DOHH2 (cell line): ENCODE measurements around the gene SH3PXD2A.

Experiments used
- H3F3A ChIP-seq: fragments of 200-600 bp; sonication (generic), shearing (Covaris generic); 2 replicates; pipeline ENCODE4 v1.6.0; 2016; ENCODE audit warnings: antibody characterized with exemption, mild to moderate bottlenecking; ENCODE audit not compliant: control insufficient read depth, insufficient read depth
- H3K27ac ChIP-seq: fragments of 200-600 bp; sonication (generic); 2 replicates; pipeline ENCODE4 v1.5.1; 2014; ENCODE audit warnings: low read depth, mild to moderate bottlenecking, low read length, moderate library complexity
- H3K27me3 ChIP-seq: fragments of 200-600 bp; sonication (generic); 2 replicates; pipeline ENCODE4 v1.6.1; 2014; ENCODE audit warnings: mild to moderate bottlenecking, low read length, mixed read lengths; ENCODE audit not compliant: control insufficient read depth
- H3K36me3 ChIP-seq: fragments of 200-600 bp; sonication (generic); 2 replicates; pipeline ENCODE4 v1.6.1; 2014; ENCODE audit warnings: mild to moderate bottlenecking, low read length, moderate library complexity, mixed read lengths; ENCODE audit not compliant: control insufficient read depth
- H3K4me1 ChIP-seq: fragments of 200-600 bp; sonication (generic); 2 replicates; pipeline ENCODE4 v1.6.1; 2014; ENCODE audit warnings: mild to moderate bottlenecking, low read length, mixed read lengths; ENCODE audit not compliant: control insufficient read depth
- H3K4me2 ChIP-seq: fragments of 200-600 bp; sonication (generic); 2 replicates; pipeline ENCODE4 v1.6.0; 2014; ENCODE audit warnings: mild to moderate bottlenecking, low read length, moderate library complexity
- H3K4me3 ChIP-seq: fragments of 200-600 bp; sonication (generic); 2 replicates; pipeline ENCODE4 v1.5.1; 2014; ENCODE audit warnings: mild to moderate bottlenecking, low read length, mixed read lengths
- H3K79me2 ChIP-seq: fragments of 200-600 bp; sonication (generic); 2 replicates; pipeline ENCODE4 v1.6.1; 2014; ENCODE audit warnings: mild to moderate bottlenecking, low read length, mixed read lengths; ENCODE audit not compliant: control insufficient read depth
- H3K9me2 ChIP-seq: fragments of 200-600 bp; sonication (generic); replicated peaks from 2 replicates; pipeline ENCODE4 v1.6.1; 2014; ENCODE audit warnings: mild to moderate bottlenecking, low read length, mixed read lengths; ENCODE audit not compliant: control insufficient read depth
- H3K9me3 ChIP-seq: fragments of 200-600 bp; sonication (generic); 2 replicates; pipeline ENCODE4 v1.6.1; 2014; ENCODE audit warnings: antibody characterized with exemption, low read length, mixed read lengths; ENCODE audit not compliant: control insufficient read depth, insufficient read depth
- H4K20me1 ChIP-seq: fragments of 200-600 bp; sonication (generic); 2 replicates; pipeline ENCODE4 v1.6.0; 2014; ENCODE audit warnings: low read depth, mild to moderate bottlenecking, antibody characterized with exemption, low read length, moderate library complexity; ENCODE audit not compliant: control insufficient read depth, insufficient read depth
- EZH2phosphoT487 ChIP-seq: fragments of 200-600 bp; sonication (generic); IDR thresholded peaks from 2 replicates; pipeline ENCODE4 v1.6.1; 2017; ENCODE audit warnings: borderline replicate concordance, mild to moderate bottlenecking, antibody characterized with exemption, low read length, moderate library complexity, mixed read lengths
- TF ChIP-seq, protein P1 (sequence below): fragments of 200-600 bp; sonication (generic); IDR thresholded peaks from one replicate; pipeline ENCODE4 v1.5.1; 2014; ENCODE audit warnings: antibody characterized with exemption, mild to moderate bottlenecking, low read depth, low read length; ENCODE audit not compliant: poor library complexity, severe bottlenecking

SH3PXD2A gene

DNA sequence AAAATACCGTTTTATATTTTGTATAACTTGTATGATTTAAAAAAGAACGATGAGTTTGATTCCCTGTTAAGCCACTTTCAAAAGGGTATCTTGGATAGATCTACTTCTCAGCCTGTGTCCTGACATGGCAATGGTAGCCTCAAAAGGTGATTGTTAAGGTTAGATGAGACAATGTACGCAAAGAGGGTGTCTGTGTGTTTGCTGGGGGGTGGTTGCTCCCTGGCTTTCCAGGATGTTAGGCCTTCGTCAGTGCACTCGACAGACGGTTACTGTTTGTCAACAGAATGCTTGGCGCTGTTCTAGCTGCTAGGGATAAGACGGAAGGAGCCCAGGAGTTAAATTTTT is 271.5 kb downstream of the SH3PXD2A start:
- Histone ChIP-seq H3K4me3 (no peak overlapping the region), H3K4me1 (peaks cover 7% of the 10 kb centered on the region), H3K4me2 (peak overlapping the region; percentile 23), H4K20me1 (no peaks in the 10 kb centered on the region), H3K79me2 (no peaks in the 10 kb centered on the region), H3K27me3 (peaks cover 3% of the 10 kb centered on the region; the same call in 1 of the 2 replicates), H3K9me3 (no peaks in the 10 kb centered on the region), H3K27ac (no peak overlapping the region), H3K36me3 (no peaks in the 10 kb centered on the region), H3F3A (no peaks in the 10 kb centered on the region), H3K9me2 (no peaks in the 10 kb centered on the region)
- no peak for TF ChIP-seq EZH2phosphoT487
- TF ChIP-seq, protein P1, sequence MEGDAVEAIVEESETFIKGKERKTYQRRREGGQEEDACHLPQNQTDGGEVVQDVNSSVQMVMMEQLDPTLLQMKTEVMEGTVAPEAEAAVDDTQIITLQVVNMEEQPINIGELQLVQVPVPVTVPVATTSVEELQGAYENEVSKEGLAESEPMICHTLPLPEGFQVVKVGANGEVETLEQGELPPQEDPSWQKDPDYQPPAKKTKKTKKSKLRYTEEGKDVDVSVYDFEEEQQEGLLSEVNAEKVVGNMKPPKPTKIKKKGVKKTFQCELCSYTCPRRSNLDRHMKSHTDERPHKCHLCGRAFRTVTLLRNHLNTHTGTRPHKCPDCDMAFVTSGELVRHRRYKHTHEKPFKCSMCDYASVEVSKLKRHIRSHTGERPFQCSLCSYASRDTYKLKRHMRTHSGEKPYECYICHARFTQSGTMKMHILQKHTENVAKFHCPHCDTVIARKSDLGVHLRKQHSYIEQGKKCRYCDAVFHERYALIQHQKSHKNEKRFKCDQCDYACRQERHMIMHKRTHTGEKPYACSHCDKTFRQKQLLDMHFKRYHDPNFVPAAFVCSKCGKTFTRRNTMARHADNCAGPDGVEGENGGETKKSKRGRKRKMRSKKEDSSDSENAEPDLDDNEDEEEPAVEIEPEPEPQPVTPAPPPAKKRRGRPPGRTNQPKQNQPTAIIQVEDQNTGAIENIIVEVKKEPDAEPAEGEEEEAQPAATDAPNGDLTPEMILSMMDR: no peak

DNA sequence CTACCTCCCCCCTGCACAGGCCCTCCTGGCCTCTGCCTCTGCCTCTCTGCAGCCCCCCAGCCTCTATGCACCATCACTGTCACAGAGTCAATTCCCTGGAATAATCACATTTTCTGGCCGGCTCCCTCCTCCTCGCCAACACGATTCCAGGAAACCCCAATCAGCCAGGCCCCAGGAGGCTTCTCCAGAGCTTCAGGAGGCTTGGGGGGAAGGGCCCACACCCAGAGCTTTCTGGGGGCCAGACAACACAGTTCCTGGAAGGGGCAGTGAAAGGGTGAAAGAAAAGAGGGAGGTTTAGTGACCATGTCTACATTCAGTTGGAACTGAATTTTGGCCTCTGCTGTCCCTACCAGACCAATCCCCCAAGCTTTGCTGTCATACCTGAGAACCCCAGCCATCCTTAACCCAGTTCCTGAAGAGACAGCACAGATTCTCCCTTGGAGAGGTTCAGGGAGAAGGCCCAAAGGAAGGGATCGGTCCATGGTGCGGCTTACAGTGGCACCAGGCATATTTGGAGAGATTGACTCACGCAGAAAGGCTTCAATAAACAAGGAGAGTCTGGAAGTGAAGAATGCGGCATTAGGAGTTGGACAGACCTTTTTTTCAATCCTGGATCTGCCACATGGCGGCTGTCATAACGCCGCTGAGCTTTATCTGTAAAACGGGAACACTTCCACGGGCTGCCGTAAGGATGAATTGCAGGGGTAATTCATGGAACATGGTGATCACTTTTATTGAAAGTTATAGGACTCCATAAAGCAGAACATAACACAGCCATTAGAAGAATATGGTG is 272.8 kb downstream of the SH3PXD2A start:
- no peaks in the 10 kb centered on the region for H4K20me1 ChIP-seq
- H3K27ac ChIP-seq: no peak overlapping the region
- TF ChIP-seq, protein P1: no peak
- no peak for TF ChIP-seq EZH2phosphoT487
- H3K4me3 ChIP-seq: no peak overlapping the region
- no peaks in the 10 kb centered on the region for H3K9me3 ChIP-seq
- no peaks in the 10 kb centered on the region for H3K9me2 ChIP-seq
- no peaks in the 10 kb centered on the region for H3K79me2 ChIP-seq
- H3K4me2 ChIP-seq: no peak overlapping the region
- H3K4me1 ChIP-seq: peaks cover 7% of the 10 kb centered on the region
- H3K36me3 ChIP-seq: no peaks in the 10 kb centered on the region
- H3F3A ChIP-seq: no peaks in the 10 kb centered on the region
- peaks cover 6% of the 10 kb centered on the region; the same call in 1 of the 2 replicates for H3K27me3 ChIP-seq

DNA sequence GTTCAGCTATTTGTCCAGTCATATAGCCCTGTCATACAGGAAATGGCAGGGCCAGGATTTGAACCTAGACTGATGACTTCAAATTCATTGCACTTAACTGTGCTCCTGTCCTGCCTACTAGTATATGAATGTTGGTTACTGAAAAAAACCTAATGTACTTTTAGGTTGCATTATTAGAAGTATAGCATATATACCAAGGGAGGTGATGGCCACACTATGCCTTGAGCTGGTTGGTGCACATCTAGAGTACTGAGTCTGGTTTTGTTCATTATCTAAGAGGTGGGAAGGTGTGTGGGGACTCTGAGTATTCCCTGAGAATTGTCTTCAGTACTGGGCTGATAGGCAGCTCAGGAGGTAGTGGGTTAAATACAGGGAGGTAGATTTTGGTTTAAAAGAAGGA is 273.9 kb downstream of the SH3PXD2A start:
- Histone ChIP-seq H3F3A (no peaks in the 10 kb centered on the region), H4K20me1 (no peaks in the 10 kb centered on the region), H3K36me3 (no peaks in the 10 kb centered on the region), H3K4me2 (no peak overlapping the region), H3K9me3 (no peaks in the 10 kb centered on the region), H3K79me2 (no peaks in the 10 kb centered on the region), H3K27ac (no peak overlapping the region), H3K4me1 (peaks cover 7% of the 10 kb centered on the region), H3K27me3 (peaks cover 6% of the 10 kb centered on the region; the same call in 1 of the 2 replicates), H3K4me3 (no peak overlapping the region), H3K9me2 (no peaks in the 10 kb centered on the region)
- TF ChIP-seq, protein P1: no peak
- TF ChIP-seq EZH2phosphoT487: no peak
